GM13977 (cell line): ENCODE results near the gene KRT74.

ENCODE experiments used
- DNase-seq: peaks from one replicate; pipeline ENCODE4 v3.0.0; 2012; ENCODE audit warnings: low spot score
- CTCF ChIP-seq: IDR thresholded peaks from 2 replicates; pipeline ENCODE4 v1.5.1; 2012; ENCODE audit warnings: mild to moderate bottlenecking, control low read depth; ENCODE audit not compliant: insufficient read depth; ENCODE audit errors: extremely low read depth, missing control alignments
- in situ Hi-C: fragments of 300-500 bp; cut with MboI; formaldehyde crosslinking; loops from one replicate; pipeline ENCODE4 v1.12.0; 2022; ENCODE audit warnings: low sequenced_read_pairs, low pct_unique_long_range_greater_than_20kb, mixed read lengths, inconsistent platforms; ENCODE audit not compliant: unreplicated experiment

KRT74 gene

DNA sequence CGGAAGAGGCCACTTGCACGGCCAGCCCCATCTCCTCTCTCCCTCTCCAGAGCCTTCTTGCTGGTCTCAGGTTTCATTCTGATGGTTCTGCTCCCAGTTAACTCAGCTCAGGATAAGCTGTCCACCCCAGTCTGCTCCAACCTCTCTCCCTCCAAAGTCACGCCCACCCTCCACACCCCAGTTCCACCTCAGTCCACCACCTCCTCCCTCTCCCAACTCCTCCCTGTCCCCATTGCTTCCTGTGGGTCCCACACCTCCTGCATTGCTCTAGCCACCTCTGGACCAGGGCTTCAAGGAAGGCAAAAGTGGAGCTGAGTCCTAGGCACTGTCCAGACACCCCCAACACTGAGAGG lies 33.8 kb downstream of the KRT74 start:
- DNase-seq = no peak
- no peak for TF ChIP-seq CTCF
- in situ Hi-C loops = no loop called here

- TF ChIP-seq CTCF = no peak
- no peak for DNase-seq
- in situ Hi-C loops = no loop called here
Measured at GRCh38 chr12:52539083-52539820, 34.4 kb downstream of the KRT74 start.

DNA sequence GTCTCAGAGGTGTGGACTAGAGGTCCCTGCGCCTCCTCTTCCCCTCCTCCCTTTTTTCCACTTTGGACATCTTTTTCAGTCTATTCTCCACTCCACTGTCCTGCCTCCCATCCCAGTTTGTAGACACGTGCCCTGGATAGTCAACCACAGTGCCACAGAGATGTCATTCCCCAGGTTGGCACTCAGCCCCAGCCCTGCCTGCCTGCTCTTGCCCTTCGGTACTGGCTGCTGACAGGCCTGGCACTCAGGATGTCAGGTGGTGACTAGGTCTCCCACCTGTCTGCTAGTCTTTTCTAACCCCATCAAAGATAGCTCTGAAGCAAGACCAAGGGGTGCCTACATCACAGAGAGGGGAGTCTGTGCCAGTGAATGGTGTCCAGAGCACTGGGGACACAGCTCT lies 36.5 kb downstream of the KRT74 start:
- TF ChIP-seq CTCF = no peak
- DNase-seq = no peak
- in situ Hi-C loops = no loop called here

DNA sequence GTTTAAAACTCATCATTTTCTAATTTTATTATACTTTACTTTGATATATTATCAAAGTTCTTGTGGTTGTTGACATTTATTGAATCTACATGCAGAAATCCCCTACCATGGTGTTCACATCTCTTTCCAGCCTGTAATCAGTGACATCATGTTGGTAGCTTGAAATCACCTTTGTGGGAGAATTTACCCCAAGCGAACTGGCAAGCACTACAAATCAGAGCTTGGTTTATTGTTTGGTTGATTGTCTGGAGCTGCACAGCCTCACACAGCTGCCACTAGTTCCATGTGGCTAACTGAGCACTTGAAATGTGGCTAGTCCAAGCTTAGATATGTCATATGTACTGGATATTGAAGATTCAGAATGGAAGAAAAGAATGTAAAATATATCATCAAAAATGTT lies 38.1 kb downstream of the KRT74 start:
- DNase-seq = no peak
- in situ Hi-C loops = no loop called here
- no peak for TF ChIP-seq CTCF

- no peak for DNase-seq
- in situ Hi-C loops = no loop called here
- TF ChIP-seq CTCF = no peak
Measured at GRCh38 chr12:52534482-52534881, 39.2 kb downstream of the KRT74 start.

DNA sequence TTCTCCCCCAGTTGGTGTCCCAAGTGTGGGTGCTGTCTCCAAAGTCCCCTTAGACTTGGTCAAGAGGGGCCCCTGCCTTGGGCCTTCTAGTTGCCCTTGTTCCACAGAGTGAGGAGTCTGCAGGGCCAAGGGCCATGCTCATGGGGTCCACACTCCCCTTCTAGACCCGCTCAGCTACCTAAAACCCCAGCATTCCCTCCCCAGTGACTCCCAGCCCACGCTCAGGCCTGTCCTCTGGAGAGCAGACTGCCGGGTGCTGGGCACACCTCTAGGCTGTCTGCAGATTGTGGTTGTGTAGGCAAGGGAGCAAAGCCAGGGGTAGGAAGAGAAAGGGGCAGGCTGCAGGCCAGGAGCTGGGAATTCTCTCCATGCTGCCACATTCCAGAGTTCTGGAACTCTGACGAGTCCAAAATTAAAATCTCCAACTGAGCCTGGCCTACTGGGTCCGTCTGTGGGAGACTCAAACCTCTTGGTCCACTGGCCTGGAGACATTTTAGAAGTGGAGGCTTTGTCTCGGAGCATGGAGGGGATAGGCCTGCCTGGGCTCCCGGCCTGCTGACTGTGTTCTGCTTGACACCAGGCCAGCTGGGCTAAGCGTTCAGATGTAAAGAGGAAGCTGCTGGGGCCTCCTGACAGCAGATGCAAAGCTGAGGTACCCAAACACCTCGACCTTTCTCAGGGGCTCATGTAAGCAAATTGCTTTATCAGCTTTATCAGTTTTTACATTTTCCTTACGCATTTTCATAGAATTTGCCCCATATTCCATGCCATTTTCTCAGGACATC lies 39.8 kb downstream of the KRT74 start:
- in situ Hi-C loops = no loop called here
- no peak for DNase-seq
- no peak for TF ChIP-seq CTCF
